AG10803 (cell line): ENCODE data around the gene BPIFA3.

ENCODE experiments used
- DNase-seq: peaks from one replicate; pipeline ENCODE4 v3.0.0; 2010; ENCODE audit warnings: low read depth
- H3K4me3 ChIP-seq: 2 replicates; pipeline ENCODE4 v1.5.1; 2011; ENCODE audit warnings: mild to moderate bottlenecking, low read length, control low read depth
- CTCF ChIP-seq: conservative IDR thresholded peaks from 2 replicates; pipeline ENCODE4 v1.5.1; 2011; ENCODE audit warnings: mild to moderate bottlenecking, low read length, control low read depth, inconsistent platforms

The BPIFA3 gene

GRCh38 chr20:33242319-33243100 lies 25.4 kb downstream of the BPIFA3 start:
- no peak overlapping the region for H3K4me3 ChIP-seq
- DNase-seq: no peak
- no peak for TF ChIP-seq CTCF

- DNase-seq: no peak
- H3K4me3 ChIP-seq: no peak overlapping the region
- TF ChIP-seq CTCF: no peak
Measured at GRCh38 chr20:33246077-33246476, 28.9 kb downstream of the BPIFA3 start.

- no peak for DNase-seq
- TF ChIP-seq CTCF: no peak
- H3K4me3 ChIP-seq: no peak overlapping the region
Measured at GRCh38 chr20:33249456-33249855, 32.3 kb downstream of the BPIFA3 start.

GRCh38 chr20:33250666-33251065 lies 33.5 kb downstream of the BPIFA3 start:
- no peak overlapping the region for H3K4me3 ChIP-seq
- no peak for DNase-seq
- no peak for TF ChIP-seq CTCF

GRCh38 chr20:33251496-33251895 lies 34.3 kb downstream of the BPIFA3 start:
- no peak for TF ChIP-seq CTCF
- H3K4me3 ChIP-seq: no peak overlapping the region
- no peak for DNase-seq

- no peak for TF ChIP-seq CTCF
- no peak overlapping the region for H3K4me3 ChIP-seq
- DNase-seq: no peak
Measured at GRCh38 chr20:33252460-33252859, 35.3 kb downstream of the BPIFA3 start.

- no peak overlapping the region for H3K4me3 ChIP-seq
- TF ChIP-seq CTCF: no peak
- no peak for DNase-seq
Measured at GRCh38 chr20:33255005-33255404, 37.9 kb downstream of the BPIFA3 start.
